GM12891 (cell line): ENCODE data around the gene CDC42BPA.

Experiments used
- POLR2A ChIP-seq: IDR thresholded peaks from 2 replicates; pipeline ENCODE4 v1.6.1; 2011; ENCODE audit warnings: low read depth, low read length, control low read depth
- POLR2AphosphoS5 ChIP-seq: IDR thresholded peaks from 2 replicates; pipeline ENCODE4 v1.6.1; 2011; ENCODE audit warnings: low read depth, low read length, control low read depth
- SPI1 ChIP-seq: IDR thresholded peaks from 2 replicates; pipeline ENCODE4 v1.6.1; 2011; ENCODE audit warnings: low read depth, low read length, control low read depth
- TAF1 ChIP-seq: IDR thresholded peaks from 2 replicates; pipeline ENCODE4 v1.6.1; 2011; ENCODE audit warnings: low read depth, low read length, control low read depth

GRCh38 chr1:227225715-227226346 is 92.5 kb downstream of the CDC42BPA start:
- no peak for TF ChIP-seq SPI1
- no peak for TF ChIP-seq POLR2A
- no peak for TF ChIP-seq TAF1
- TF ChIP-seq POLR2AphosphoS5: no peak
